ENCODE results near the gene SIVA1. TPM values are rescaled to one million over a fixed set of nuclear protein-coding genes. Genes with fewer than 3 reads are reported as not detected.

Gene SIVA1
- total and polyA plus RNA-seq, 8 donors, result 29.1 to 136 (median 42.6) TPM

DNA sequence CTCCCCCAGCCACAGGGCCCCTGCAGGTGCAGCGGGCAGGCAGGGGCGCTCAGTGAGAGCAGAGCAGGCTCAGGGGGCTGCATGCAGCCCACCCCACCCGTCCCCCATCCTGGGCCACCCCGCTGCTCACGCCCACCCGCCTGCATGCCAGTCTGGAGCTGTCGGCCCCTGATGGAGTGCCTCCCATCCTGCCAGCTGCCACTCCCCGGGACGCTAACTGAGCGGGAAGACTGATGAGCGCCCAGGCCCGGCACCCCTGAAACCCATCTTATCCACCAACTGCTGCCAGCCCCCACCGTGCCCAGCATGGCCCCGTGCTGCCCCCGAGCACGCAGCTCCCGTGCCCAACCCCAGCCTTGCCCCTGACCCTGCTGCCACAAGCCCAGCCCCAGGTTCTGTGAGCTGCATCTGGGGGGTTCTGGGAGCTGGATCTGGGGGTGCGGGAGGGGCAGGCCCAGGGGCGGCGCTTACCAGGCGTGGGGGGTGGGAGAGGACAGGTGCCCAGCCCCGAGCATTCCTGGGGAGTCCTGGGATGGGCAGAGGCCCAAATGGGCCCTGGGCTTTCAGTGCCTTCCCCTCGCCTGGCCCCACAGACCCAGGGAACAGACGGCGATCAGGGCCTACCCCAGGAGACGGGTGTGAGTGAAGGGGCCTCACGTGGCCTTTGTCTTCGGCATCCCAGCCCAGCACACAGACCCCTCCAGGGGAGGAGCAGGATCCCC, 29.3 kb downstream of the SIVA1 start:
- DNase-seq, result peak in 2 of 6 donors; percentile 35 to 78
- no peaks in the 10 kb centered on the region for H3K9me3 ChIP-seq
- H3K27me3 ChIP-seq, result no peaks in the 10 kb centered on the region
- TF ChIP-seq CTCF (IDR thresholded peaks at IDR 0.05), result no peak
- no peaks in the 10 kb centered on the region for H3K36me3 ChIP-seq
- WGBS, 2 donors, result 93 to 94% methylated on average over 24 to 28 of the region's 28 CpGs
- H3K4me3 ChIP-seq, result no peak overlapping the region
- intact Hi-C loops (cut with DNase I), result no loop called here
- H3K27ac ChIP-seq, result no peak overlapping the region
- no peaks in the 10 kb centered on the region for H3K4me1 ChIP-seq
- FAIRE-seq, result no peak
- ATAC-seq, result no peak

DNA sequence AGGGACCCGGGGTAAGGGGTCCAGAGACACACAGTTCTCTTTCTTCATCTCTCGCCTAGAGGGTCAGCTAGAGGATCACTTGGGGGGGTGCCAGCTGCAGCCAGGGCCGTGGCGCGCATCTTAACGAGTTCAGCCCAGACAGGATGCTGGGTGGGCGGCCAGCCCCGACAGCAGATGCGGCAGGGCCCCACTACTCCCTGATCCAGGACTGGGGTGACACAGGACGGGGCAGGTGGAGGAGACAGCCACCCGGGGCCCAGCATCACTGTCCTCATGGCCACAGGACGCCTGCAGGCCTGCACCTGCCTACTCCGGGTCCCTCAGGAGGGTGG, 29.8 kb downstream of the SIVA1 start:
- TF ChIP-seq CTCF (IDR thresholded peaks at IDR 0.05), result no peak
- peak in 1 of 6 donors; percentile 76 for DNase-seq
- no peak for FAIRE-seq
- H3K9me3 ChIP-seq, result no peaks in the 10 kb centered on the region
- H3K27me3 ChIP-seq, result no peaks in the 10 kb centered on the region
- no peak overlapping the region for H3K4me3 ChIP-seq
- H3K36me3 ChIP-seq, result no peaks in the 10 kb centered on the region
- 90 to 98% methylated on average over 13 of the region's 13 CpGs for WGBS, 2 donors
- no peak overlapping the region for H3K27ac ChIP-seq
- intact Hi-C loops (cut with DNase I), result no loop called here
- no peak for ATAC-seq
- no peaks in the 10 kb centered on the region for H3K4me1 ChIP-seq

GRCh38 chr14:104783484-104784217, 30.7 kb downstream of the SIVA1 start:
- FAIRE-seq, result no peak
- Histone ChIP-seq H3K4me1 (peaks cover 0 to 3% (median 2%) of the 10 kb centered on the region in 3 donors), H3K27ac (no peak overlapping the region), H3K9me3 (no peaks in the 10 kb centered on the region), H3K36me3 (no peaks in the 10 kb centered on the region), H3K27me3 (no peaks in the 10 kb centered on the region), H3K4me3 (no peak overlapping the region)
- intact Hi-C loops (cut with DNase I), result no loop called here
- WGBS, 2 donors, result 91 to 92% methylated on average over 16 of the region's 16 CpGs
- peak in 2 of 6 donors; percentile 31 to 79 for DNase-seq
- no peak for TF ChIP-seq CTCF (IDR thresholded peaks at IDR 0.05)
- no peak for ATAC-seq

DNA sequence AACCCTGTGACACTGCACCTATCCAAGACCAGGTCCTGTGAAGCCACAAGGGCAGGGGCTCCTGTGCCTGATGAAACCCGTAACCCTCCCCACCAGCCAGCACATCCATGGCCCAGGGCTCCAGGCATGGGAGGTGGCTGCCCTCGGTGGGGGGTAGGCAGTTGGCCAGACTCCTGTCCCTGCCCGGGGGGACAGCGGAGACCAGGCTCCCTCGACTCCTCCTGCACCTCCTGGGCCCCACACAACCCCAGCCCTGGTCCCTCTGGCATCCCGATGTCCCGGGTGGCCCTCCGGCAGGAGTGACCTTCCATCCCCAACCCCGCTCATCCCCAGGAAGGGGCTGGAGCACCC, 31.2 kb downstream of the SIVA1 start:
- ATAC-seq (no peak), DNase-seq (peak in 1 of 6 donors; percentile 36), FAIRE-seq (no peak)
- Histone ChIP-seq H3K27ac (no peak overlapping the region), H3K4me1 (peaks cover 0 to 6% (median 3%) of the 10 kb centered on the region in 3 donors), H3K9me3 (no peaks in the 10 kb centered on the region), H3K27me3 (no peaks in the 10 kb centered on the region), H3K36me3 (no peaks in the 10 kb centered on the region), H3K4me3 (no peak overlapping the region)
- 80 to 82% methylated on average over 8 to 9 of the region's 9 CpGs for WGBS, 2 donors
- no peak for TF ChIP-seq CTCF (IDR thresholded peaks at IDR 0.05)
- intact Hi-C loops (cut with DNase I), result no loop called here
